ES-I3 (cell line): ENCODE data around the gene ZNF488.

ENCODE experiments used
- H3K36me3 ChIP-seq: 2 replicates; pipeline ENCODE4 v1.6.1; 2013; ENCODE audit warnings: mild to moderate bottlenecking, low read length, control low read depth, moderate library complexity; ENCODE audit not compliant: insufficient read depth
- H3K4me1 ChIP-seq: 2 replicates; pipeline ENCODE4 v1.6.1; 2013; ENCODE audit warnings: mild to moderate bottlenecking, control low read depth, low read length; ENCODE audit not compliant: insufficient read depth
- H3K9ac ChIP-seq: 2 replicates; pipeline ENCODE4 v1.6.1; 2013; ENCODE audit warnings: low read depth, mild to moderate bottlenecking, low read length, moderate library complexity
- H3K9me3 ChIP-seq: 2 replicates; pipeline ENCODE4 v1.6.1; 2013; ENCODE audit warnings: mild to moderate bottlenecking, low read length, moderate library complexity; ENCODE audit not compliant: control insufficient read depth, insufficient read depth

Gene ZNF488

GRCh38 chr10:47335906-47336305 is 48.2 kb downstream of the ZNF488 start:
- Histone ChIP-seq H3K9me3 (no peaks in the 10 kb centered on the region), H3K4me1 (no peaks in the 10 kb centered on the region), H3K36me3 (no peaks in the 10 kb centered on the region), H3K9ac (no peak overlapping the region)

GRCh38 chr10:47334466-47335295 is 49.4 kb downstream of the ZNF488 start:
- Histone ChIP-seq H3K9ac (no peak overlapping the region), H3K9me3 (no peaks in the 10 kb centered on the region), H3K36me3 (no peaks in the 10 kb centered on the region), H3K4me1 (no peaks in the 10 kb centered on the region)

- Histone ChIP-seq H3K9ac (no peak overlapping the region), H3K36me3 (no peaks in the 10 kb centered on the region), H3K9me3 (no peaks in the 10 kb centered on the region), H3K4me1 (no peaks in the 10 kb centered on the region)
These were observed 50.6 kb downstream of the ZNF488 start for GRCh38 chr10:47333532-47333931.

- no peaks in the 10 kb centered on the region for H3K4me1 ChIP-seq
- H3K9me3 ChIP-seq: no peaks in the 10 kb centered on the region
- H3K9ac ChIP-seq: no peak overlapping the region
- no peaks in the 10 kb centered on the region for H3K36me3 ChIP-seq
These were observed 51.1 kb downstream of the ZNF488 start for GRCh38 chr10:47332946-47333345.

GRCh38 chr10:47332371-47332770 is 51.7 kb downstream of the ZNF488 start:
- Histone ChIP-seq H3K9ac (no peak overlapping the region), H3K36me3 (no peaks in the 10 kb centered on the region), H3K9me3 (no peaks in the 10 kb centered on the region), H3K4me1 (no peaks in the 10 kb centered on the region)

GRCh38 chr10:47331954-47332353 is 52.1 kb downstream of the ZNF488 start:
- Histone ChIP-seq H3K36me3 (no peaks in the 10 kb centered on the region), H3K9me3 (no peaks in the 10 kb centered on the region), H3K4me1 (no peaks in the 10 kb centered on the region), H3K9ac (no peak overlapping the region)

- no peak overlapping the region for H3K9ac ChIP-seq
- H3K36me3 ChIP-seq: no peaks in the 10 kb centered on the region
- no peaks in the 10 kb centered on the region for H3K4me1 ChIP-seq
- no peaks in the 10 kb centered on the region for H3K9me3 ChIP-seq
These were observed 52.6 kb downstream of the ZNF488 start for GRCh38 chr10:47331491-47331890.

- Histone ChIP-seq H3K36me3 (no peaks in the 10 kb centered on the region), H3K4me1 (no peaks in the 10 kb centered on the region), H3K9me3 (no peaks in the 10 kb centered on the region), H3K9ac (no peak overlapping the region)
These were observed 53.3 kb downstream of the ZNF488 start for GRCh38 chr10:47330804-47331203.

- Histone ChIP-seq H3K9me3 (no peaks in the 10 kb centered on the region), H3K9ac (no peak overlapping the region), H3K4me1 (no peaks in the 10 kb centered on the region), H3K36me3 (no peaks in the 10 kb centered on the region)
These were observed 53.7 kb downstream of the ZNF488 start for GRCh38 chr10:47330366-47330765.

- Histone ChIP-seq H3K9me3 (no peaks in the 10 kb centered on the region), H3K36me3 (no peaks in the 10 kb centered on the region), H3K4me1 (no peaks in the 10 kb centered on the region), H3K9ac (no peak overlapping the region)
These were observed 54.2 kb downstream of the ZNF488 start for GRCh38 chr10:47329855-47330254.

- Histone ChIP-seq H3K9me3 (no peaks in the 10 kb centered on the region), H3K9ac (no peak overlapping the region), H3K4me1 (no peaks in the 10 kb centered on the region), H3K36me3 (no peaks in the 10 kb centered on the region)
These were observed 57.2 kb downstream of the ZNF488 start for GRCh38 chr10:47326927-47327330.

GRCh38 chr10:47326306-47326926 is 57.7 kb downstream of the ZNF488 start:
- no peaks in the 10 kb centered on the region for H3K9me3 ChIP-seq
- H3K9ac ChIP-seq: no peak overlapping the region
- H3K4me1 ChIP-seq: no peaks in the 10 kb centered on the region
- H3K36me3 ChIP-seq: no peaks in the 10 kb centered on the region

- no peak overlapping the region for H3K9ac ChIP-seq
- no peaks in the 10 kb centered on the region for H3K9me3 ChIP-seq
- H3K36me3 ChIP-seq: no peaks in the 10 kb centered on the region
- no peaks in the 10 kb centered on the region for H3K4me1 ChIP-seq
These were observed 58.5 kb downstream of the ZNF488 start for GRCh38 chr10:47325303-47326291.

- Histone ChIP-seq H3K36me3 (no peaks in the 10 kb centered on the region), H3K4me1 (no peaks in the 10 kb centered on the region), H3K9me3 (no peaks in the 10 kb centered on the region; the same call in 1 of the 2 replicates), H3K9ac (no peak overlapping the region)
These were observed 60.3 kb downstream of the ZNF488 start for GRCh38 chr10:47323636-47324296.
